SK-N-DZ (cell line): ENCODE results near the gene RMDN2.

Source experiments
- DNase-seq: peaks from one replicate; pipeline ENCODE4 v3.0.0-alpha.2; 2015; ENCODE audit warnings: low spot score

Gene RMDN2

GRCh38 chr2:37897511-37897910 lies 27.6 kb upstream of the RMDN2 start:
- no peak for DNase-seq

GRCh38 chr2:37898448-37898847 lies 26.6 kb upstream of the RMDN2 start:
- DNase-seq = no peak

GRCh38 chr2:37902991-37903390 lies 22.1 kb upstream of the RMDN2 start:
- DNase-seq = no peak

GRCh38 chr2:37904425-37904824 lies 20.7 kb upstream of the RMDN2 start:
- DNase-seq = no peak

- DNase-seq = no peak
These were observed 20.1 kb upstream of the RMDN2 start for GRCh38 chr2:37904993-37905392.

- DNase-seq = no peak
These were observed 19.0 kb upstream of the RMDN2 start for GRCh38 chr2:37906131-37906530.

GRCh38 chr2:37907501-37908225 lies 17.4 kb upstream of the RMDN2 start:
- no peak for DNase-seq

GRCh38 chr2:37911296-37911873 lies 13.7 kb upstream of the RMDN2 start:
- no peak for DNase-seq

GRCh38 chr2:37912056-37912455 lies 13.0 kb upstream of the RMDN2 start:
- no peak for DNase-seq

- no peak for DNase-seq
These were observed 12.5 kb upstream of the RMDN2 start for GRCh38 chr2:37912616-37913015.

- no peak for DNase-seq
These were observed 10.7 kb upstream of the RMDN2 start for GRCh38 chr2:37914340-37914739.

GRCh38 chr2:37915773-37916172 lies 9.3 kb upstream of the RMDN2 start:
- no peak for DNase-seq

- DNase-seq = no peak
These were observed 8.5 kb upstream of the RMDN2 start for GRCh38 chr2:37916512-37917082.

- DNase-seq = no peak
These were observed 7.5 kb upstream of the RMDN2 start for GRCh38 chr2:37917281-37918228.

GRCh38 chr2:37918742-37919186 lies 6.3 kb upstream of the RMDN2 start:
- no peak for DNase-seq

- DNase-seq = no peak
These were observed 5.5 kb upstream of the RMDN2 start for GRCh38 chr2:37919631-37920032.

- no peak for DNase-seq
These were observed 4.5 kb upstream of the RMDN2 start for GRCh38 chr2:37920570-37920969.

GRCh38 chr2:37921781-37922180 lies 3.3 kb upstream of the RMDN2 start:
- DNase-seq = no peak

GRCh38 chr2:37923308-37924055 lies 1.6 kb upstream of the RMDN2 start:
- no peak for DNase-seq

- no peak for DNase-seq
These were observed 1.5 kb downstream of the RMDN2 start for GRCh38 chr2:37926635-37927034.

- DNase-seq = no peak
These were observed 3.3 kb downstream of the RMDN2 start for GRCh38 chr2:37928377-37928776.
